Erythroblast (primary cell): Measurements from ENCODE around the gene PCDHGB5.

Source experiments
- GATA1 ChIP-seq: IDR thresholded peaks from 2 replicates; pipeline ENCODE4 v1.6.1; 2011; ENCODE audit warnings: low read depth, mild to moderate bottlenecking, control low read depth, low read length, moderate library complexity
- POLR2A ChIP-seq: IDR thresholded peaks from 2 replicates; pipeline ENCODE4 v1.6.1; 2011; ENCODE audit warnings: mild to moderate bottlenecking, low read length

GRCh38 chr5:141384471-141385267, 13.1 kb upstream of the PCDHGB5 start:
- TF ChIP-seq POLR2A, result no peak
- TF ChIP-seq GATA1, result no peak
